ENCODE data around the gene GEMIN5.

GEMIN5 gene

DNA sequence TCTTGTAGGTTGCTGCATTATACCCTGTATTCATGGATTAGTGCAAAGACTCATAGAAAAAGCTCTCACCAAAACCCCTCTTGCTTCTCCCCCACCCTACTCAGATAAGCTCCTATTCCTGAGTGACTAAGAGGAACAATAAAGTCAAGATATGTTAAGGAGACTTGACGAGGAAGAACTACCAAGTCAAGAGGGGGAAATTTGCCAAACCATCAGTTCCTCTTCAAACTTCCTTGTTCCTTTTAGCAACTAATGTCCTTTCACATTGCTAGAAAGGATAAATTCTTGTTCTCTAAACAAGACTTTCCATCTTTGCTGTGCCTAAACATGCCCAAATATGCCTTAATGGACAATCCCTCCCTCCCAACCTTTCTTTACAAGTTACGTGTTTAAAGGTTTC, 52.6 kb downstream of the GEMIN5 start:
- Histone ChIP-seq H3K27ac (no peak overlapping the region), H3K4me1 (no peaks in the 10 kb centered on the region), H3K79me2 (no peaks in the 10 kb centered on the region), H3K4me2 (ENCODE audit: low read length) (no peak overlapping the region), H3K36me3 (ENCODE audit: control insufficient read depth, insufficient read depth, low read length) (no peaks in the 10 kb centered on the region), H3K9me3 (ENCODE audit: control insufficient read depth, low read length) (no peaks in the 10 kb centered on the region), H3K9ac (no peak overlapping the region), H2AFZ (no peak overlapping the region), H3K27me3 (ENCODE audit: control insufficient read depth, insufficient read depth, low read length) (no peaks in the 10 kb centered on the region), H3K4me3 (ENCODE audit: low read depth, low read length) (no peak overlapping the region)
- TF ChIP-seq, protein P1, sequence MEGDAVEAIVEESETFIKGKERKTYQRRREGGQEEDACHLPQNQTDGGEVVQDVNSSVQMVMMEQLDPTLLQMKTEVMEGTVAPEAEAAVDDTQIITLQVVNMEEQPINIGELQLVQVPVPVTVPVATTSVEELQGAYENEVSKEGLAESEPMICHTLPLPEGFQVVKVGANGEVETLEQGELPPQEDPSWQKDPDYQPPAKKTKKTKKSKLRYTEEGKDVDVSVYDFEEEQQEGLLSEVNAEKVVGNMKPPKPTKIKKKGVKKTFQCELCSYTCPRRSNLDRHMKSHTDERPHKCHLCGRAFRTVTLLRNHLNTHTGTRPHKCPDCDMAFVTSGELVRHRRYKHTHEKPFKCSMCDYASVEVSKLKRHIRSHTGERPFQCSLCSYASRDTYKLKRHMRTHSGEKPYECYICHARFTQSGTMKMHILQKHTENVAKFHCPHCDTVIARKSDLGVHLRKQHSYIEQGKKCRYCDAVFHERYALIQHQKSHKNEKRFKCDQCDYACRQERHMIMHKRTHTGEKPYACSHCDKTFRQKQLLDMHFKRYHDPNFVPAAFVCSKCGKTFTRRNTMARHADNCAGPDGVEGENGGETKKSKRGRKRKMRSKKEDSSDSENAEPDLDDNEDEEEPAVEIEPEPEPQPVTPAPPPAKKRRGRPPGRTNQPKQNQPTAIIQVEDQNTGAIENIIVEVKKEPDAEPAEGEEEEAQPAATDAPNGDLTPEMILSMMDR (IDR thresholded peaks at IDR 0.05): no peak

DNA sequence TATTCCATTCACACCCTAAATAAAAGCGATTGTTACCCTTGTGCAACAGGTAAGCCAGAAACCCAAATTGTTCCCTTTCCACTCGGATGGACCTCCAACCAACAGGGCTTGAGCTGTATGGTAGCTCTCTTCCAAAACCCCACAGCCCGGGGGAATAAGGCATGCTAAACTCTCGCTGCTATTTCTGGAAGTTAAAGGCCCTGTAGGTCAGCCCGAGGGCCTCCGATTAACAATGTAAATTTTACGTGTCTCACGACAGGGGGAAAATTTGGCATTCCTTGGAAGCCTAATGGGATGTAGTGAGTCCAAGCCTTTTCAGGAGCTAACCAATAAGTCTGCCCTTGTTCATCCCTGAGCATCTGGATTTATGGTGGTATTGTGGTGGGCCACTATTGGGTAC, 53.6 kb downstream of the GEMIN5 start:
- Histone ChIP-seq H3K27ac (no peak overlapping the region), H3K27me3 (ENCODE audit: control insufficient read depth, insufficient read depth, low read length) (no peaks in the 10 kb centered on the region)

DNA sequence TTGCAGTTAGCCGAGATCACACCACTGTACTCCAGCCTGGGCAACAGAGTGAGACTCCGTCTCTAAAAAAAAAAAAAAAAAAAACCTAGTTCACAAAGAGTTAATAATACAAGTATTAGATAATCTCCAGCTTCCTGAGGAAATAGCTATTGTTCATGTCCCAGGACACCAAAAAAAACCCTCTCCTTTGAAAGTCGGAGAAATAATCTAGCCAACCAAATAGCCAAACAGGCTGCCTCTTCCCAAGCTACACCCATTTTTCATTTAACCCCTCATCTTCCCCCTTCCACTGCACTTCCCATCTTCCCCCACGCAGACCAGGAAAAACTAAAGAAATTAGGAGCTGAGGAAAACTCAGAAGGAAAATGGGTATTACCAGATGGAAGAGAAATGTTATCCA, 56.0 kb downstream of the GEMIN5 start:
- Histone ChIP-seq H2AFZ (no peak overlapping the region), H3K36me3 (ENCODE audit: control insufficient read depth, insufficient read depth, low read length) (no peaks in the 10 kb centered on the region), H3K9me3 (ENCODE audit: control insufficient read depth, low read length) (no peaks in the 10 kb centered on the region), H3K4me1 (no peaks in the 10 kb centered on the region), H3K79me2 (no peaks in the 10 kb centered on the region), H3K27me3 (ENCODE audit: control insufficient read depth, insufficient read depth, low read length) (no peaks in the 10 kb centered on the region), H3K9ac (no peak overlapping the region), H3K4me2 (ENCODE audit: low read length) (no peak overlapping the region), H3K27ac (no peak overlapping the region), H3K4me3 (ENCODE audit: low read depth, low read length) (no peak overlapping the region)
- TF ChIP-seq, protein P1 (IDR thresholded peaks at IDR 0.05): no peak

More for the DNA sequence above, 53.6 kb downstream of the GEMIN5 start:
- TF ChIP-seq, protein P1 (IDR thresholded peaks at IDR 0.05): no peak
- H3K79me2 ChIP-seq: no peaks in the 10 kb centered on the region
- H3K36me3 ChIP-seq (ENCODE audit: control insufficient read depth, insufficient read depth, low read length): no peaks in the 10 kb centered on the region
- no peak overlapping the region for H3K9ac ChIP-seq
- no peaks in the 10 kb centered on the region for H3K4me1 ChIP-seq
- no peak overlapping the region for H3K4me2 ChIP-seq (ENCODE audit: low read length)
- no peak overlapping the region for H3K4me3 ChIP-seq (ENCODE audit: low read depth, low read length)
- no peak overlapping the region for H2AFZ ChIP-seq
- no peaks in the 10 kb centered on the region for H3K9me3 ChIP-seq (ENCODE audit: control insufficient read depth, low read length)

DNA sequence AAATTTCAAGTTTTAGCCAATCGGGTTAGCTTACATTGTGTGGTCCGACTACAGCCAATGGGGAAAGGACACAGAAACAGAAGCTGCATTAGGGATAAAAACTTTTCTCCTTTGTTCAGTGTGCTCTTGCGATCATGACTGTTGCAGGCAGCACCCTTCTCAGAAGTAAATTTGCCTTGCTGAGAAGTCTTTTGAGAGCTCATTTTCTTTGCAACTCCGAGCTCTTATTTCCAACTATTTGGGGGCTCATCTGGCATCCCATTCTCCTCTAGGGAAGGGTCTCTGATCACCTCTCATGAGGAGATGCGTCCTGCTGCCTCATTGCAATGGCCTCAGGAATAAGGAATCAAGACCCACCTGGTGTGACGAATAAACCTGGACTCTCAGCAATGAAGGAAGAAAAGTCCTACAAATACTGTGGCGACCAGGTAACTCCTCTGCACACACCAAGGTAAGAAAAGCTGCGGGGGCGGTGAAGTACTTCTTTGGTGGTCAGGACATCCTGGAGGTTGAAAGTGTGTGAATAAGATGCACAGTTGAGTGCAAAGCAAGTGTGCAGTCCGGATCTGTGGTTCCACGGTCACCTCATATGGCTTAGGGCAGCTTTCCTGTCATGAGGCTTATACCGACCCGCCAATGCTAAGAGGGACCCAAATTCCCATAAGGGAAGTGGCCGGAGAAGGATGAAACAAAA, 59.2 kb downstream of the GEMIN5 start:
- Histone ChIP-seq H3K79me2 (no peaks in the 10 kb centered on the region), H3K4me2 (ENCODE audit: low read length) (no peak overlapping the region), H2AFZ (no peak overlapping the region), H3K27me3 (ENCODE audit: control insufficient read depth, insufficient read depth, low read length) (no peaks in the 10 kb centered on the region), H3K27ac (no peak overlapping the region), H3K36me3 (ENCODE audit: control insufficient read depth, insufficient read depth, low read length) (no peaks in the 10 kb centered on the region), H3K4me3 (ENCODE audit: low read depth, low read length) (no peak overlapping the region), H3K9me3 (ENCODE audit: control insufficient read depth, low read length) (no peaks in the 10 kb centered on the region), H3K4me1 (no peaks in the 10 kb centered on the region), H3K9ac (no peak overlapping the region)
- TF ChIP-seq, protein P1 (IDR thresholded peaks at IDR 0.05): no peak

DNA sequence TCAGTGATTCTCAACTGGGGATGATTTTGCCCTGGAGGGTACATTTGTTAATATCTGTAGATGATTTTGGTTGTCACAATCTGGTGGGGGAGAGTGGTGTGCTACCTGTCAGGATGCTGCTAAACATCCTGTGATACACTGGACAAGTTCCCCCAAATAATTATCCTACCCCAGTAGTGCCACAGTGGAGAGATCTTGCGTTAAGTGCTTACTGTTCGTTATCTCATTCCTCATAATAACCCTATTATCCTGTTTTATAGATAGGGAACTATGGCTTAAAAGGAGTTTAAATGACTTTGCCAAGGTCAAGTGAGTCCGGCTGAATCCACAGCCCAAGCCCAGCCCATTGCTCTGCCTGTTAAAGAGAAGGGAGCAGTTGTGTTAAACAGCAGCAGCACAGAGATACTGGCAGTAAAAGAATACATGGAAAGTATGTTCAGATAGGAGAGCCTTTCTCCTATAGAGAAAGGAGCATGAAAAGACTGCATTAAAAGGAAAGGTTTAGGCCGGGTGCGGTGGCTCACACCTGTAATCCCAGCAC, 64.2 kb downstream of the GEMIN5 start:
- no peaks in the 10 kb centered on the region for H3K27me3 ChIP-seq (ENCODE audit: control insufficient read depth, insufficient read depth, low read length)
- no peak overlapping the region for H3K9ac ChIP-seq
- H3K27ac ChIP-seq: no peak overlapping the region
- H3K4me2 ChIP-seq (ENCODE audit: low read length): no peak overlapping the region
- no peaks in the 10 kb centered on the region for H3K9me3 ChIP-seq (ENCODE audit: control insufficient read depth, low read length)
- H2AFZ ChIP-seq: no peak overlapping the region
- TF ChIP-seq, protein P1 (IDR thresholded peaks at IDR 0.05): no peak
- peaks cover 9% of the 10 kb centered on the region for H3K79me2 ChIP-seq
- no peak overlapping the region for H3K4me3 ChIP-seq (ENCODE audit: low read depth, low read length)
- no peaks in the 10 kb centered on the region for H3K4me1 ChIP-seq
- no peaks in the 10 kb centered on the region for H3K36me3 ChIP-seq (ENCODE audit: control insufficient read depth, insufficient read depth, low read length)
